Kidney (tissue), 14 donors: ENCODE data around the gene TMIGD1. TPM values are rescaled to one million over a fixed set of nuclear protein-coding genes. Genes with fewer than 3 reads are reported as not detected.
A peak's percentile ranks its signal among the peaks of the same experiment; 100 is the strongest.

Experiments used
- DNase-seq, 5 donors: peaks; one replicate each; pipeline ENCODE4 v3.0.0-alpha.2; 2013 to 2020
- FAIRE-seq: peaks from 2 replicates; lab custom pipeline; 2012; peaks lifted over from hg19 to GRCh38; lab: Jason Lieb, UNC
- H3K27ac ChIP-seq, 2 donors: one replicate each; pipeline ENCODE4 v1.7.0; 2013; ENCODE audit warnings: low read depth in 2 of 2, low read length in 2 of 2, inconsistent platforms in 1 of 2
- H3K27me3 ChIP-seq: one replicate; pipeline ENCODE4 v1.7.1; 2013; ENCODE audit warnings: low read length, inconsistent platforms; ENCODE audit not compliant: control insufficient read depth, insufficient read depth
- H3K36me3 ChIP-seq, 3 donors: one replicate each; pipeline versions ENCODE4 v1.7.0 to v1.7.1; 2013; ENCODE audit warnings: low read length in 3 of 3, control low read depth in 1 of 3, inconsistent platforms in 1 of 3; ENCODE audit not compliant: insufficient read depth in 3 of 3, control insufficient read depth in 2 of 3
- H3K4me1 ChIP-seq, 3 donors: one replicate each; pipeline versions ENCODE4 v1.7.0 to v1.7.1; 2013; ENCODE audit warnings: low read length in 3 of 3, inconsistent platforms in 1 of 3, low read depth in 1 of 3; ENCODE audit not compliant: control insufficient read depth in 2 of 3, insufficient read depth in 2 of 3
- H3K4me3 ChIP-seq, 3 donors: one replicate each; pipeline versions ENCODE4 v1.7.0 to v1.8.1; 2013; ENCODE audit warnings: low read length in 3 of 3, control low read depth in 1 of 3, inconsistent platforms in 1 of 3
- H3K9ac ChIP-seq, 3 donors: one replicate each; pipeline versions ENCODE4 v1.7.0 to v1.7.1; 2013; ENCODE audit warnings: low read length in 3 of 3, control low read depth in 1 of 3, inconsistent platforms in 1 of 3
- H3K9me3 ChIP-seq, 3 donors: one replicate each; pipeline versions ENCODE4 v1.7.0 to v1.7.1; 2013; ENCODE audit warnings: low read length in 3 of 3, control low read depth in 1 of 3, inconsistent platforms in 1 of 3; ENCODE audit not compliant: control insufficient read depth in 2 of 3, insufficient read depth in 1 of 3
- CTCF ChIP-seq: IDR thresholded peaks from 3 replicates; pipeline ENCODE4 v1.5.1; 2012; ENCODE audit warnings: mild to moderate bottlenecking, moderate library complexity, borderline replicate concordance; ENCODE audit not compliant: insufficient read depth; ENCODE audit errors: extremely low read depth
- intact Hi-C: fragments of 100-400 bp; cut with DNase I; formaldehyde crosslinking; loops from one replicate; pipeline ENCODE4 v1.11.1; 2022
- polyA plus RNA-seq: library from polyadenylated mRNA; stranded (reverse); fragments of 350-450 nt; fragmentation: Illumina TruSeq; extraction: RNeasy Lipid Tissue Mini Kit (QIAGEN cat#74804); gene quantifications from one replicate; pipeline ENCODE4 v1.2.3, GENCODE V29; 2014; ENCODE audit warnings: low read depth, low replicate concordance; ENCODE audit not compliant: insufficient read depth
- total RNA-seq: library from RNA; stranded (reverse); fragmentation: NEBNext Ultra II Directional; extraction: Animal tissue kit (Norgen Biotek cat#: 25700); gene quantifications from one replicate; pipeline ENCODE4 v1.2.1, GENCODE V29; 2021
- donor health status: control.
- donor health status: control.
- donor health status: control.
- donor health status: control.
- donor health status: control.
- donor health status: DM: yes; HTN: yes; CAD: no.
- donor health status: Normal renal cell carcinoma (clear cell type).

Gene TMIGD1
- total and polyA plus RNA-seq, 2 donors from 2014 or later = 0.90 TPM; not detected in 1

- Histone ChIP-seq H3K9me3 (no peaks in the 10 kb centered on the region), H3K4me3 (peak overlapping the region; percentile 56 to 97 (median 80)), H3K4me1 (peaks cover 5 to 11% (median 9%) of the 10 kb centered on the region in 3 donors), H3K27me3 (no peaks in the 10 kb centered on the region), H3K36me3 (peaks cover 3 to 5% (median 3%) of the 10 kb centered on the region in 3 donors), H3K9ac (peak overlapping the region; percentile 6 to 77 (median 77)), H3K27ac (peak overlapping the region; percentile 14 to 86)
- FAIRE-seq = no peak
- TF ChIP-seq CTCF = no peak
- intact Hi-C loops = no loop called here
- peak in 2 of 5 donors; percentile 64 to 72 for DNase-seq
These were observed 41.5 kb downstream of the TMIGD1 start for GRCh38 chr17:30292286-30292858.

GRCh38 chr17:30291543-30292285 is 42.1 kb downstream of the TMIGD1 start, which contains the start of gene BLMH:
TSS of gene BLMH (minus strand) at chr17:30291944. CDS start at chr17:30291819, 125 bp downstream.
- peak; percentile 83 to 93 (median 87) for DNase-seq
- H3K36me3 ChIP-seq = peaks cover 5 to 8% (median 8%) of the 10 kb centered on the region in 3 donors
- peak within 1 kb of the TSS; percentile 74 to 85 (median 77) for H3K9ac ChIP-seq
- H3K4me1 ChIP-seq = peaks cover 5 to 11% (median 9%) of the 10 kb centered on the region in 3 donors
- H3K4me3 ChIP-seq = peak within 1 kb of the TSS; percentile 67 to 97 (median 97)
- no peak for TF ChIP-seq CTCF
- intact Hi-C loops = no loop called here
- H3K27ac ChIP-seq = peak within 1 kb of the TSS; percentile 14 to 86
- FAIRE-seq = no peak
- H3K27me3 ChIP-seq = no peaks in the 10 kb centered on the region
- no peaks in the 10 kb centered on the region for H3K9me3 ChIP-seq

GRCh38 chr17:30290696-30291542 is 42.9 kb downstream of the TMIGD1 start:
- DNase-seq = peak in 3 of 5 donors; percentile 59 to 71 (median 64)
- H3K9me3 ChIP-seq = no peaks in the 10 kb centered on the region
- no peak for FAIRE-seq
- no peaks in the 10 kb centered on the region for H3K27me3 ChIP-seq
- peaks cover 9 to 12% (median 10%) of the 10 kb centered on the region in 3 donors for H3K36me3 ChIP-seq
- intact Hi-C loops = no loop called here
- H3K9ac ChIP-seq = peak overlapping the region; percentile 36 to 85 (median 74)
- peaks cover 5 to 11% (median 9%) of the 10 kb centered on the region in 3 donors for H3K4me1 ChIP-seq
- no peak for TF ChIP-seq CTCF
- H3K4me3 ChIP-seq = peak overlapping the region; percentile 67 to 97 (median 97)
- H3K27ac ChIP-seq = peak overlapping the region in 1 of 2 donors; percentile 10
